ENCODE results near the gene STARD4.
A peak's percentile ranks its signal among the peaks of the same experiment; 100 is the strongest.

STARD4 gene

GRCh38 chr5:111520908-111521307 lies 8.6 kb upstream of the STARD4 start:
- DNase-seq (ENCODE audit: low spot score) = no peak

- DNase-seq (ENCODE audit: low spot score) = no peak
These were observed 6.4 kb upstream of the STARD4 start for GRCh38 chr5:111518777-111519176.

GRCh38 chr5:111517853-111518501 lies 5.6 kb upstream of the STARD4 start:
- DNase-seq (ENCODE audit: low spot score) = no peak

GRCh38 chr5:111514087-111514486 lies 1.8 kb upstream of the STARD4 start:
- no peak for DNase-seq (ENCODE audit: low spot score)

- no peak for DNase-seq (ENCODE audit: low spot score)
These were observed 791 bp upstream of the STARD4 start for GRCh38 chr5:111513131-111513520.

GRCh38 chr5:111511831-111512374 lies 432 bp downstream of the STARD4 start:
- DNase-seq (ENCODE audit: low spot score) = no peak

GRCh38 chr5:111511174-111511830 lies 1.0 kb downstream of the STARD4 start:
- DNase-seq (ENCODE audit: low spot score) = no peak

- peak; percentile 43 for DNase-seq (ENCODE audit: low spot score)
These were observed 3.2 kb downstream of the STARD4 start for GRCh38 chr5:111509119-111509518.

GRCh38 chr5:111507276-111507675 lies 5.1 kb downstream of the STARD4 start:
- no peak for DNase-seq (ENCODE audit: low spot score)

- no peak for DNase-seq (ENCODE audit: low spot score)
These were observed 7.2 kb downstream of the STARD4 start for GRCh38 chr5:111505096-111505495.

GRCh38 chr5:111502956-111503355 lies 9.4 kb downstream of the STARD4 start:
- no peak for DNase-seq (ENCODE audit: low spot score)

GRCh38 chr5:111498346-111498745 lies 14.0 kb downstream of the STARD4 start:
- DNase-seq (ENCODE audit: low spot score) = no peak

GRCh38 chr5:111495159-111495558 lies 17.2 kb downstream of the STARD4 start:
- DNase-seq (ENCODE audit: low spot score) = no peak

- DNase-seq (ENCODE audit: low spot score) = no peak
These were observed 17.9 kb downstream of the STARD4 start for GRCh38 chr5:111494355-111494999.

GRCh38 chr5:111493031-111493430 lies 19.3 kb downstream of the STARD4 start:
- no peak for DNase-seq (ENCODE audit: low spot score)

GRCh38 chr5:111488353-111488752 lies 24.0 kb downstream of the STARD4 start:
- DNase-seq (ENCODE audit: low spot score) = no peak

- no peak for DNase-seq (ENCODE audit: low spot score)
These were observed 25.4 kb downstream of the STARD4 start for GRCh38 chr5:111486926-111487325.

GRCh38 chr5:111486055-111486454 lies 26.3 kb downstream of the STARD4 start:
- no peak for DNase-seq (ENCODE audit: low spot score)

- DNase-seq (ENCODE audit: low spot score) = no peak
These were observed 32.0 kb downstream of the STARD4 start for GRCh38 chr5:111480346-111480745.

- DNase-seq (ENCODE audit: low spot score) = no peak
These were observed 33.4 kb downstream of the STARD4 start for GRCh38 chr5:111478898-111479297.

GRCh38 chr5:111478266-111478665 lies 34.1 kb downstream of the STARD4 start:
- DNase-seq (ENCODE audit: low spot score) = no peak

- no peak for DNase-seq (ENCODE audit: low spot score)
These were observed 39.8 kb downstream of the STARD4 start for GRCh38 chr5:111472579-111472978.

GRCh38 chr5:111472096-111472495 lies 40.2 kb downstream of the STARD4 start:
- DNase-seq (ENCODE audit: low spot score) = no peak
